Heart left ventricle (tissue), 16 donors: ENCODE data around the gene TMEM229B. TPM values are rescaled to one million over a fixed set of nuclear protein-coding genes. Genes with fewer than 3 reads are reported as not detected.

Experiments used
- ATAC-seq, 4 donors: fragments of 200-7000 bp; cut with Tn5 transposase; one replicate each; pipeline ENCODE4 v1.9.1; 2020 to 2022; ENCODE audit warnings: moderate library complexity in 4 of 4, mild to moderate bottlenecking in 3 of 4, moderate number of reproducible peaks in 1 of 4
- DNase-seq, 5 donors: peaks; one replicate each; pipeline ENCODE4 v3.0.0-alpha.2; 2020
- H3K27ac ChIP-seq, 12 donors: fragments of 200-600 bp; sonication (generic) in 4 of 12; one replicate each; pipeline versions ENCODE4 v1.5.0 to v1.8.0; 2016 to 2022; ENCODE audit warnings: mild to moderate bottlenecking in 2 of 12
- H3K27me3 ChIP-seq, 9 donors: fragments of 200-600 bp; sonication (generic) in 2 of 9; one replicate each; pipeline versions ENCODE4 v1.5.1 to v1.8.0; 2016 to 2022; ENCODE audit warnings: mild to moderate bottlenecking in 3 of 9
- H3K36me3 ChIP-seq, 9 donors: fragments of 200-600 bp; sonication (generic) in 2 of 9; one replicate each; pipeline versions ENCODE4 v1.5.0 to v1.8.0; 2018 to 2022; ENCODE audit warnings: mild to moderate bottlenecking in 2 of 9
- H3K4me1 ChIP-seq, 12 donors: fragments of 200-600 bp; sonication (generic) in 4 of 12; one replicate each; pipeline versions ENCODE4 v1.5.0 to v1.8.0; 2016 to 2022; ENCODE audit warnings: mild to moderate bottlenecking in 3 of 12
- H3K4me3 ChIP-seq, 12 donors: fragments of 200-600 bp; sonication (generic) in 4 of 12; one replicate each; pipeline versions ENCODE4 v1.5.0 to v1.8.0; 2017 to 2022; ENCODE audit warnings: mild to moderate bottlenecking in 9 of 12, moderate library complexity in 4 of 12
- H3K9me3 ChIP-seq, 12 donors: fragments of 200-600 bp; sonication (generic) in 4 of 12; one replicate each; pipeline versions ENCODE4 v1.5.0 to v1.8.0; 2016 to 2022; ENCODE audit warnings: mild to moderate bottlenecking in 1 of 12
- POLR2A ChIP-seq, 2 donors: fragments of 450-650 bp; IDR thresholded peaks; one replicate each; pipeline ENCODE4 v1.6.1; 2017; ENCODE audit warnings: antibody characterized with exemption in 2 of 2, mild to moderate bottlenecking in 2 of 2, moderate library complexity in 2 of 2
- WGBS, 4 donors: extraction: QIAGEN DNeasy Blood & Tissue Kit in 2 of 4; methylation state at CpG; one replicate each; pipeline versions ENCODE4 v1.1.5 to v1.1.7; 2013 to 2018; 5-methylcytosine and 5-hydroxymethylcytosine counted together
- intact Hi-C, 10 donors: fragments of 100-400 bp; cut with DNase I; formaldehyde crosslinking; loops; one replicate each; pipeline versions ENCODE4 v1.11.1 to v1.14.2; 2022
- polyA plus RNA-seq, 2 donors: library from polyadenylated mRNA; stranded (reverse); fragments of 200-250 nt; gene quantifications; one replicate each; pipeline ENCODE4 v1.2.3, GENCODE V29; 2013
- total RNA-seq, 9 donors: library from RNA; depleted of rRNA in 2 of 9; stranded (reverse); fragments of >200 nt in 2 of 9; fragmentation: NEBNext Ultra II Directional in 3 of 9; extraction: Animal tissue kit (Norgen Biotek cat#: 25700) in 3 of 9; gene quantifications; one replicate each; pipeline versions ENCODE4 v1.1.0 to v1.2.4, GENCODE V29; 2016 to 2023
- TF ChIP-seq, protein P1 (sequence below), 12 donors: fragments of 200-600 bp; sonication (generic) in 4 of 12; IDR thresholded peaks; one replicate each; pipeline versions ENCODE4 v1.5.0 to v1.8.0; 2018 to 2022; ENCODE audit warnings: antibody characterized with exemption in 12 of 12, mild to moderate bottlenecking in 5 of 12
- donor health status: ischemic (EF 13 %, LVEDD 7.1; RV severe dilation, severe dysfunction).
- donor health status: healthy with polysubstance abuse.
- donor health status: DM: no; HTN: yes; CAD: no.
- donor health status: DM: no; HTN: no; CAD: no.
- donor health status: ischemic (EF 25% LVEDD 6.9; RV normal size, moderate dysfunction).
- donor health status: ischemic (EF 25% LVEDD 5.7; RV mildly dilated, moderate dysfunction).
- donor health status: healthy.
- donor health status: DM: yes; HTN: yes; CAD: no.
- donor health status: ischemic (EF 35%, LVEDD 5.7; RV mildly dilated, moderate dysfunction).
- donor health status: nonischemic (EF 11% LVEDD 7.7; RV severe dilation, severe dysfunction).
- donor health status: DM: yes; HTN: yes; CAD: no.
- donor health status: PGD.
- donor health status: ischemic (EF 29% LVEDD 5.4; RV normal size, mild dysfunction).
- donor health status: nonischemic (EF 23%, LVEDD 6.1; RV moderate dilation, normal function).

TMEM229B gene
- total and polyA plus RNA-seq, 11 donors, result 0.69 to 6.5 (median 1.7) TPM

GRCh38 chr14:67529947-67530935 lies 41.7 kb upstream of the TMEM229B start:
- no peak for DNase-seq
- Histone ChIP-seq H3K36me3 (no peaks in the 10 kb centered on the region), H3K4me3 (no peak overlapping the region), H3K27me3 (peaks cover 0 to 38% (median 0%) of the 10 kb centered on the region in 9 donors), H3K9me3 (no peaks in the 10 kb centered on the region), H3K27ac (no peak overlapping the region), H3K4me1 (peaks cover 0 to 15% (median 5%) of the 10 kb centered on the region in 12 donors)
- ATAC-seq, result no peak
- no peak for TF ChIP-seq POLR2A (IDR thresholded peaks at IDR 0.05)
- TF ChIP-seq, protein P1, sequence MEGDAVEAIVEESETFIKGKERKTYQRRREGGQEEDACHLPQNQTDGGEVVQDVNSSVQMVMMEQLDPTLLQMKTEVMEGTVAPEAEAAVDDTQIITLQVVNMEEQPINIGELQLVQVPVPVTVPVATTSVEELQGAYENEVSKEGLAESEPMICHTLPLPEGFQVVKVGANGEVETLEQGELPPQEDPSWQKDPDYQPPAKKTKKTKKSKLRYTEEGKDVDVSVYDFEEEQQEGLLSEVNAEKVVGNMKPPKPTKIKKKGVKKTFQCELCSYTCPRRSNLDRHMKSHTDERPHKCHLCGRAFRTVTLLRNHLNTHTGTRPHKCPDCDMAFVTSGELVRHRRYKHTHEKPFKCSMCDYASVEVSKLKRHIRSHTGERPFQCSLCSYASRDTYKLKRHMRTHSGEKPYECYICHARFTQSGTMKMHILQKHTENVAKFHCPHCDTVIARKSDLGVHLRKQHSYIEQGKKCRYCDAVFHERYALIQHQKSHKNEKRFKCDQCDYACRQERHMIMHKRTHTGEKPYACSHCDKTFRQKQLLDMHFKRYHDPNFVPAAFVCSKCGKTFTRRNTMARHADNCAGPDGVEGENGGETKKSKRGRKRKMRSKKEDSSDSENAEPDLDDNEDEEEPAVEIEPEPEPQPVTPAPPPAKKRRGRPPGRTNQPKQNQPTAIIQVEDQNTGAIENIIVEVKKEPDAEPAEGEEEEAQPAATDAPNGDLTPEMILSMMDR (IDR thresholded peaks at IDR 0.05), result no peak
- intact Hi-C loops, result loop anchor here in 8 of 10 donors (5.0 to 10.0 kb wide), 6 partner anchors 37 to 175 kb away; partner anchors contain the start of genes RDH12 (in 4 of the 8) and RDH11 (in 1 of the 8)
- whole genome bisulfite sequencing, 4 donors, result 84 to 88% (median 85%) methylated on average over 5 of the region's 5 CpGs

DNA sequence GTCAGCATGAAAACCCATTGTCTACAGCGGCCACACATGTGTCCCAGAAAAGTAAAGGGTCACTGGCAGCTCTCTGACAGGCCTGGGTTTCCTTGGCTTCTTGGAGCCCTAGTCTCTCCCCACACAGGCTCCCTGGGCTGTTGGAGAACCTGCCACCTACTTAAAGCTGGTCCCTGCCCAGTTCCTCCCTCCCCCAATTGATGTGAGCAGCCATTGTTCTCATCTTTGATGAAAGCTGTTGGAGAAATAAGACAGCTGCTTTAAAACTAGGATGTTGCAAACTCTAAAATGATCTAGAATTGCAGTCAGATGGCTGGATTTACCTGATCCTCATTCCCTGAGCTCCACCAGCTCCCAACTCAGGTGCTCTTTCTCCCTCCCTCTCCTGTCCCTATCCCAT lies 39.8 kb upstream of the TMEM229B start:
- Histone ChIP-seq H3K36me3 (no peaks in the 10 kb centered on the region), H3K27ac (no peak overlapping the region), H3K4me1 (peaks cover 0 to 9% (median 5%) of the 10 kb centered on the region in 12 donors), H3K4me3 (no peak overlapping the region), H3K9me3 (no peaks in the 10 kb centered on the region), H3K27me3 (peaks cover 0 to 36% (median 0%) of the 10 kb centered on the region in 9 donors)
- intact Hi-C loops, result loop anchor here in 6 of 10 donors (5.0 to 10.0 kb wide), 6 partner anchors 39 to 177 kb away; partner anchors contain the start of genes RDH12 (in 4 of the 6) and RDH11 (in 1 of the 6)
- TF ChIP-seq, protein P1 (IDR thresholded peaks at IDR 0.05), result no peak
- no peak for TF ChIP-seq POLR2A (IDR thresholded peaks at IDR 0.05)
- ATAC-seq, result no peak
- no peak for DNase-seq
- WGBS, 4 donors, result 84 to 100% (median 97%) methylated on average over 1 of the region's 1 CpG

- ATAC-seq, result no peak
- DNase-seq, result no peak
- Histone ChIP-seq H3K4me3 (no peak overlapping the region), H3K4me1 (peaks cover 0 to 8% (median 5%) of the 10 kb centered on the region in 12 donors), H3K9me3 (no peaks in the 10 kb centered on the region), H3K27ac (no peak overlapping the region), H3K36me3 (no peaks in the 10 kb centered on the region), H3K27me3 (peaks cover 0 to 38% (median 0%) of the 10 kb centered on the region in 9 donors)
- TF ChIP-seq, protein P1 (IDR thresholded peaks at IDR 0.05), result no peak
- TF ChIP-seq POLR2A (IDR thresholded peaks at IDR 0.05), result no peak
- intact Hi-C loops, result loop anchor here in 7 of 10 donors (2.0 to 10.0 kb wide), 7 partner anchors 40 to 177 kb away; partner anchors contain the start of genes RDH12 (in 4 of the 7) and RDH11 (in 1 of the 7)
- 83 to 90% (median 86%) methylated on average over 5 of the region's 5 CpGs for WGBS, 4 donors
Observed at GRCh38 chr14:67527756-67528155, 39.2 kb upstream of the TMEM229B start.
